A673 (cell line): ENCODE results near the gene TMEM263.

ENCODE experiments used
- EZH2 ChIP-seq: fragments of 200-600 bp; sonication (generic); IDR thresholded peaks from 2 replicates; pipeline ENCODE4 v1.6.1; 2017; ENCODE audit warnings: borderline replicate concordance, low read depth, mild to moderate bottlenecking, mixed read lengths, antibody characterized with exemption, low read length; ENCODE audit not compliant: poor library complexity, severe bottlenecking
- TF ChIP-seq, protein P1 (sequence below): fragments of 300-800, 200-600 bp; sonication (generic); conservative IDR thresholded peaks from 2 replicates; pipeline ENCODE4 v1.5.1; 2017; ENCODE audit warnings: low read depth, mild to moderate bottlenecking, antibody characterized with exemption, low read length, moderate library complexity, mixed read lengths

GRCh38 chr12:106964526-106964925 is 8.8 kb downstream of the TMEM263 start:
- TF ChIP-seq, protein P1, sequence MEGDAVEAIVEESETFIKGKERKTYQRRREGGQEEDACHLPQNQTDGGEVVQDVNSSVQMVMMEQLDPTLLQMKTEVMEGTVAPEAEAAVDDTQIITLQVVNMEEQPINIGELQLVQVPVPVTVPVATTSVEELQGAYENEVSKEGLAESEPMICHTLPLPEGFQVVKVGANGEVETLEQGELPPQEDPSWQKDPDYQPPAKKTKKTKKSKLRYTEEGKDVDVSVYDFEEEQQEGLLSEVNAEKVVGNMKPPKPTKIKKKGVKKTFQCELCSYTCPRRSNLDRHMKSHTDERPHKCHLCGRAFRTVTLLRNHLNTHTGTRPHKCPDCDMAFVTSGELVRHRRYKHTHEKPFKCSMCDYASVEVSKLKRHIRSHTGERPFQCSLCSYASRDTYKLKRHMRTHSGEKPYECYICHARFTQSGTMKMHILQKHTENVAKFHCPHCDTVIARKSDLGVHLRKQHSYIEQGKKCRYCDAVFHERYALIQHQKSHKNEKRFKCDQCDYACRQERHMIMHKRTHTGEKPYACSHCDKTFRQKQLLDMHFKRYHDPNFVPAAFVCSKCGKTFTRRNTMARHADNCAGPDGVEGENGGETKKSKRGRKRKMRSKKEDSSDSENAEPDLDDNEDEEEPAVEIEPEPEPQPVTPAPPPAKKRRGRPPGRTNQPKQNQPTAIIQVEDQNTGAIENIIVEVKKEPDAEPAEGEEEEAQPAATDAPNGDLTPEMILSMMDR = no peak
- no peak for TF ChIP-seq EZH2
